Lower leg skin (tissue), 4 donors: ENCODE data around the gene INPP4A. TPM values are rescaled to one million over a fixed set of nuclear protein-coding genes. Genes with fewer than 3 reads are reported as not detected.

Experiments
- DNase-seq, 2 donors: peaks; one replicate each; pipeline ENCODE4 v3.0.0-alpha.2; 2019; ENCODE audit warnings: low spot score in 2 of 2
- H3K4me3 ChIP-seq: fragments of 200-600 bp; sonication (generic); 2 replicates; pipeline ENCODE4 v1.5.1; 2017; ENCODE audit warnings: mild to moderate bottlenecking, low read depth; ENCODE audit not compliant: poor library complexity, severe bottlenecking
- POLR2A ChIP-seq, 2 donors: fragments of 450-650 bp; IDR thresholded peaks; one replicate each; pipeline ENCODE4 v1.6.1; 2016 to 2017; ENCODE audit warnings: antibody characterized with exemption in 2 of 2, mild to moderate bottlenecking in 1 of 2, moderate library complexity in 1 of 2
- WGBS, 2 donors: methylation state at CpG; one replicate each; pipeline ENCODE4 v1.1.5; 2018; 5-methylcytosine and 5-hydroxymethylcytosine counted together
- intact Hi-C: fragments of 100-400 bp; cut with DNase I; formaldehyde crosslinking; loops from one replicate; pipeline ENCODE4 v1.15.0; 2023; ENCODE audit warnings: low total_unique reads
- total RNA-seq, 4 donors: library from RNA; depleted of rRNA; stranded (reverse); fragments of >200 nt; gene quantifications; one replicate each; pipeline ENCODE4 v1.1.0, GENCODE V29; 2016
- TF ChIP-seq, protein P1 (sequence below), 3 donors: fragments of 450-650 bp; IDR thresholded peaks; one replicate each; pipeline ENCODE4 v1.5.1; 2016; ENCODE audit warnings: antibody characterized with exemption in 3 of 3, mild to moderate bottlenecking in 3 of 3, moderate library complexity in 2 of 3

Gene INPP4A
- total RNA-seq, 4 donors from 2014 or later, result 6.7 to 15.5 (median 10.7) TPM

DNA sequence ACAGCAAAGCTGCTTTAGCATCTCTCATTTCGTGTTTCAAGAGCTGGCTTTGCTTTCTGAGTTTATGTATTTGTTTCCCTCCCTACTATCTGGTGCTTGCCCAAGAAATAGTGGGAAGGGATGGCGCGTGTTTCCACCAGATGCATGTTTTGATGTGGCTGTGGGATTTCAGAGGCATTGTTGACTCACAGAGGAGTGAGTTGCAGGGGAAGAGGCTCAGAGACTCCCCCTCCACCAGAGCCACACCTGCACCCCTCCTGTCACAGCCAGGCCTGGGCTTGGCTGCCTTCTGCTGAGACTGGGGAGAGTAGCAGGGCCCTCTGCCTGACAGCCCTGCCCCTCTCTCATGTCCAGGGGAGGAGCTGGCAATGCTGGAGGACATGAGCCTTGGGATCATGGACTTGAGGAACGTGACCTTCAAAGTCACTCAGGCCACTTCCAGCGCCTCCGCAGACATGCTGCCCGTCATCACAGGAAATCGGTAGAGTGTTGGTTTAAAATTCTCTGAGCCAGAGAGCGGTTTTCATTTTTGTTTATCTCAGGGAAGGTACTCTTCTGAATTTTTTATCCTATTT is 120.7 kb downstream of the INPP4A start:
- no peak overlapping the region for H3K4me3 ChIP-seq
- WGBS, 2 donors, result 88 to 95% methylated on average over 9 of the region's 9 CpGs
- TF ChIP-seq, protein P1, sequence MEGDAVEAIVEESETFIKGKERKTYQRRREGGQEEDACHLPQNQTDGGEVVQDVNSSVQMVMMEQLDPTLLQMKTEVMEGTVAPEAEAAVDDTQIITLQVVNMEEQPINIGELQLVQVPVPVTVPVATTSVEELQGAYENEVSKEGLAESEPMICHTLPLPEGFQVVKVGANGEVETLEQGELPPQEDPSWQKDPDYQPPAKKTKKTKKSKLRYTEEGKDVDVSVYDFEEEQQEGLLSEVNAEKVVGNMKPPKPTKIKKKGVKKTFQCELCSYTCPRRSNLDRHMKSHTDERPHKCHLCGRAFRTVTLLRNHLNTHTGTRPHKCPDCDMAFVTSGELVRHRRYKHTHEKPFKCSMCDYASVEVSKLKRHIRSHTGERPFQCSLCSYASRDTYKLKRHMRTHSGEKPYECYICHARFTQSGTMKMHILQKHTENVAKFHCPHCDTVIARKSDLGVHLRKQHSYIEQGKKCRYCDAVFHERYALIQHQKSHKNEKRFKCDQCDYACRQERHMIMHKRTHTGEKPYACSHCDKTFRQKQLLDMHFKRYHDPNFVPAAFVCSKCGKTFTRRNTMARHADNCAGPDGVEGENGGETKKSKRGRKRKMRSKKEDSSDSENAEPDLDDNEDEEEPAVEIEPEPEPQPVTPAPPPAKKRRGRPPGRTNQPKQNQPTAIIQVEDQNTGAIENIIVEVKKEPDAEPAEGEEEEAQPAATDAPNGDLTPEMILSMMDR (IDR thresholded peaks at IDR 0.05), result no peak
- no peak for TF ChIP-seq POLR2A (IDR thresholded peaks at IDR 0.05)
- DNase-seq, result no peak
- intact Hi-C loops, result no loop called here

DNA sequence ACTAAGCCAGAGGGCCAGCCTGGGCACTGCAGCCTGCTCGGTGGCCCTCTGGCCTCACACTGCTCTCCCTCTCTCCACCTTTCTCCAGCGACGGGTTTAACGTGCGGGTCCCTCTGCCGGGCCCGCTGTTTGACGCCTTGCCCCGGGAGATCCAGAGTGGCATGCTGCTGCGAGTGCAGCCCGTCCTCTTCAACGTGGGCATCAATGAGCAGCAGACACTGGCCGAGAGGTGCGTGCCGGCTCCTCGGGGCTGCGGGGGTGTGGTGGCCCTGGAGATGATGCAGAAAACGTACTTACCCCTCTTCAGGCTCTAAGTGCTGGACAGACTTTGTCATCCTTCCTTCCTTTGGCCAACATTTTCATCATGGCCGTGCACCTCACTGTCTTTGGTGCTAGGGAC is 121.3 kb downstream of the INPP4A start:
- DNase-seq, result no peak
- 96 to 98% methylated on average over 19 of the region's 19 CpGs for WGBS, 2 donors
- no peak overlapping the region for H3K4me3 ChIP-seq
- intact Hi-C loops, result no loop called here
- TF ChIP-seq POLR2A (IDR thresholded peaks at IDR 0.05), result no peak
- TF ChIP-seq, protein P1 (IDR thresholded peaks at IDR 0.05), result no peak

DNA sequence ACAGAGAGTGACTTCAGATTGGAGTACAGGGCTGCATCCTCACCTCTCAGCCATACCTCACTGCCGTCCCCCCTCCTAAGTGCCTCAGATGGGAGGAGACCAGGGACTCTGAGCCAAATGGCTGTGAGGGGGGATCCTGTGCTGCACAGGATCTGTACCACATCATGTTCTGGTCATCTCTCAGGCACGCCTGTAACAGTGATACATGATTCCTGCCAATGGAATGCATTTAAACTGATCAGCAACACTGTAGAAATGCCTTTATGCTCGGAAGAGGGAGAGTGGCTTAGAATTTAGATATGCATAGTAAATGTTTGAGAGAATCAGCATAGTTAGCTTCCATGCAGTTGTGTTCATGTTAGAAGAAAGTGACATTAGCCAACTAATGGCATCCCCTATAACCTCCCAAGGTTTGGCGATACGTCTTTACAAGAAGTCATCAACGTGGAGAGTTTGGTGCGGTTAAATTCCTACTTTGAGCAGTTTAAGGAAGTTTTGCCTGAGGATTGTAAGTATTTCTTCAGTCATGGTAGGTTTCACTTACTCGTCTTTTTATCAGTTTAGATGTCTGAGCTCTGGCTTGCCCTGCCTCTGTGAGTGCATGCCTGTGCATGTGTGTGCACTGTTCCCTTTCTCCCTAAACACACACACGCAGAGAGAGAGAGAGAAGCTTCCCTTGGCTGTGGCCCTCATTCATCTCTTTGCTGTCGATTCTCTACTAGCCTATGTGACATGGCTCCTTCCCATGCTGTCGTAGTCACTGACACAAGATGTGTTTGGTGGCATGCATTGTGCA is 123.7 kb downstream of the INPP4A start:
- intact Hi-C loops, result no loop called here
- 74 to 75% methylated on average over 11 of the region's 11 CpGs for WGBS, 2 donors
- H3K4me3 ChIP-seq, result no peak overlapping the region
- DNase-seq, result no peak
- TF ChIP-seq POLR2A (IDR thresholded peaks at IDR 0.05), result no peak
- TF ChIP-seq, protein P1 (IDR thresholded peaks at IDR 0.05), result no peak

GRCh38 chr2:98569197-98569793 is 124.6 kb downstream of the INPP4A start:
- TF ChIP-seq, protein P1 (IDR thresholded peaks at IDR 0.05), result peak in 1 of 3 donors; percentile 34
- TF ChIP-seq POLR2A (IDR thresholded peaks at IDR 0.05), result no peak
- intact Hi-C loops, result no loop called here
- no peak overlapping the region for H3K4me3 ChIP-seq
- 73 to 74% methylated on average over 19 of the region's 19 CpGs for WGBS, 2 donors
- DNase-seq, result no peak

DNA sequence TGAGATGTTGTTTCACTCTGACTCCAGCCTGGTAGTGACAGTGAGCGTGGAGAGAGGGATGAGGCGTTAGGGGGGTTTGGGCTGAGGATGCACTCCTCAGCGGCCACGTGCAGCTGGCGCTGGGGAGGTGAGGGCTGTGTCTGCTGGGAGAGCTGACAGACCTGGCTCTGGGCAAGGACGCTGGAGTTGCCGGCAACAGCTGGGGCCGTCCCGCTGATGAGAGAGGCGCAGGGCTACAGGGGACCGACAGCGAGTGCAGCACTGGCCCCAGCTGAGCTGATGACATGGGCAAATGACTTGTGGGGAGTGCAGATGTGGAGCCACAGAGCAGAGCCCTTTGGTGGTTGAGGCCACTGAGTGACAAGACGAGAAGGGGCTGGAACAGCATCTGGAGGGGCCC is 125.3 kb downstream of the INPP4A start:
- DNase-seq, result no peak
- intact Hi-C loops, result no loop called here
- 96% methylated on average over 13 of the region's 13 CpGs for WGBS, 2 donors
- TF ChIP-seq, protein P1 (IDR thresholded peaks at IDR 0.05), result no peak
- no peak for TF ChIP-seq POLR2A (IDR thresholded peaks at IDR 0.05)
- no peak overlapping the region for H3K4me3 ChIP-seq
